Measurements from ENCODE around the gene BCAN.

DNA sequence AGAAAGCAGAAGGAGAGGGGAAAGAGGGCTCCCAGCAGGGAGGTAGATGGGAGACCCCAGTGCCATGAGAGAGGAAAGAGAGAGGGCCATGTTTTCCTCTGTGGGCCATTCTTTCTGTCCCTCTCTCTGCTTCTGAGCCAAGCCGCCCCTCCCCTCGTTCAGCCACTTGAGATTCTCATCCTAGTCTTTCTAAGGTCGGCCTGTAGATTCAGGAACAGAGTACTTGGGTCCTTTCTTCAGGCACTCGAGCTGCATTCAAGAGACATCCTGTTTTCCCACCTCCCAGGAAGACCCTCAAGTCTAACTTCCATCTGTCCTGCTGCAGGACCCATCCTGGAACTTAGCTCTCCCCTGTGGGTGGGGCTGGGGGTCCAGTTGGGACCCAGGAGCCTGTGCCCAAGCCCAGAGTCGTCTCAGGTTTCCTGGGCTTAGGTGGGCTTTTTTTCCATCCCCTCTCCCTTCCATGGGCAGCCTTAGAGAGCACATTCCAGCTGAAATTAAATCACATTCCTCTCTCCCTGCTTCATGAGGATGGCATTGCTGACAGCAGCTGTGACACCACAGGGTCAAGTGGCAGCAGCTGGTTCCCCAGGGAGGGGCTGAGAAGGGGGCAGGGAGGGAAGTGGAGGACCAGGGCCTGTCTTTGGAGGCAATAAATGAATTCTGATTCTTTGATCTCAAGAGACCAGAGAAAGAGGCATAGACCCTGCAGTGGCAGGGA lies 22.3 kb downstream of the BCAN start:
- no peak for TF ChIP-seq REST (IDR thresholded peaks at IDR 0.05; ENCODE audit: insufficient read depth in 1 of 2, low read depth in 2 of 2, low read length in 2 of 2)
- TF ChIP-seq POLR2AphosphoS5 (IDR thresholded peaks at IDR 0.05; ENCODE audit: low read depth, low read length) = no peak
- TF ChIP-seq SIN3A (IDR thresholded peaks at IDR 0.05; ENCODE audit: borderline replicate concordance, insufficient read depth, low read length) = no peak
